Measurements from ENCODE around the gene FNDC3B. TPM values are rescaled to one million over a fixed set of nuclear protein-coding genes. Genes with fewer than 3 reads are reported as not detected.

Gene FNDC3B
- total and polyA plus RNA-seq, 2 donors (not counting 1 experiment from before 2014, with no cell fraction given), result 1.2 to 9.2 TPM

DNA sequence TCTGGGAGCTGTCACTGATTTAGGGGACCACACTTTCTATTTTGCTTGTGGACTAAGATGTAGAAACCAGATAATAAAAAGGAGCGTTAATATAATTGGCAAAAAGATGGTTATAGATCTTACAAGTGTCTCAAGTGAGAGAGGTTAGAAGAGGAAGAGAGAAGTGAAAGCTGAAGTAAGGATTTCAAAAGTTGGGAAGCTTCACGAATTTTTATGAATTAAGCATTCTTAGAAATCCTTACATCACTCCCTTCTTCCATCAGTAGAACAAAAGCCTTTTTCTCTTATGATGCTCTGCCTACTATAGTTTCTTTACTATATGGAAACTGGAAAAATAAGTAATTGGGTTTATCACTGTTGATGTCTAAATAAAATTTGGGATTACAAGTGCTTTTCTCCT, 146.5 kb downstream of the FNDC3B start:
- Mint-ChIP-seq H3K27me3 (no peaks in the 10 kb centered on the region), H3K4me3 (no peak overlapping the region), H3K4me1 (no peaks in the 10 kb centered on the region), H3K9me3 (ENCODE audit: insufficient read depth) (no peaks in the 10 kb centered on the region), H3K27ac (no peak overlapping the region)
- Histone ChIP-seq H2AFZ (ENCODE audit: insufficient read depth, low read depth, low read length, poor library complexity, severe bottlenecking) (no peak overlapping the region), H3K27ac (ENCODE audit: low read length in 2 of 2) (no peak overlapping the region), H3K4me3 (ENCODE audit: control extremely low read depth in 1 of 5, extremely low read depth in 1 of 5, insufficient read depth in 1 of 5, low read depth in 2 of 5, low read length in 4 of 5) (no peak overlapping the region), H3K79me2 (ENCODE audit: control insufficient read depth, insufficient read depth, low read length) (no peaks in the 10 kb centered on the region), H3K36me3 (replicated peaks in 1 of 2; ENCODE audit: control extremely low read depth in 1 of 2, control insufficient read depth in 1 of 2, extremely low read depth in 1 of 2, insufficient read depth in 2 of 2, low read length in 1 of 2) (no peaks in the 10 kb centered on the region), H3K4me1 (ENCODE audit: control insufficient read depth in 2 of 2, insufficient read depth in 2 of 2, low read length in 2 of 2) (no peaks in the 10 kb centered on the region), H4K20me1 (ENCODE audit: control insufficient read depth, insufficient read depth, low read length, poor library complexity, severe bottlenecking) (no peaks in the 10 kb centered on the region), H3K4me2 (replicated peaks; ENCODE audit: low read depth, low read length, poor library complexity, severe bottlenecking) (no peak overlapping the region), H3K9ac (ENCODE audit: low read length) (no peak overlapping the region), H3K9me3 (ENCODE audit: control extremely low read depth in 1 of 3, control insufficient read depth in 2 of 3, insufficient read depth in 1 of 3, low read length in 2 of 3) (no peaks in the 10 kb centered on the region), H3K27me3 (replicated peaks in 1 of 4; ENCODE audit: control extremely low read depth in 1 of 4, control insufficient read depth in 3 of 4, insufficient read depth in 4 of 4, low read length in 3 of 4) (no peaks in the 10 kb centered on the region)
- ATAC-seq (ENCODE audit: low read depth) (no peak), DNase-seq (no peak)
- TF ChIP-seq, protein P1, sequence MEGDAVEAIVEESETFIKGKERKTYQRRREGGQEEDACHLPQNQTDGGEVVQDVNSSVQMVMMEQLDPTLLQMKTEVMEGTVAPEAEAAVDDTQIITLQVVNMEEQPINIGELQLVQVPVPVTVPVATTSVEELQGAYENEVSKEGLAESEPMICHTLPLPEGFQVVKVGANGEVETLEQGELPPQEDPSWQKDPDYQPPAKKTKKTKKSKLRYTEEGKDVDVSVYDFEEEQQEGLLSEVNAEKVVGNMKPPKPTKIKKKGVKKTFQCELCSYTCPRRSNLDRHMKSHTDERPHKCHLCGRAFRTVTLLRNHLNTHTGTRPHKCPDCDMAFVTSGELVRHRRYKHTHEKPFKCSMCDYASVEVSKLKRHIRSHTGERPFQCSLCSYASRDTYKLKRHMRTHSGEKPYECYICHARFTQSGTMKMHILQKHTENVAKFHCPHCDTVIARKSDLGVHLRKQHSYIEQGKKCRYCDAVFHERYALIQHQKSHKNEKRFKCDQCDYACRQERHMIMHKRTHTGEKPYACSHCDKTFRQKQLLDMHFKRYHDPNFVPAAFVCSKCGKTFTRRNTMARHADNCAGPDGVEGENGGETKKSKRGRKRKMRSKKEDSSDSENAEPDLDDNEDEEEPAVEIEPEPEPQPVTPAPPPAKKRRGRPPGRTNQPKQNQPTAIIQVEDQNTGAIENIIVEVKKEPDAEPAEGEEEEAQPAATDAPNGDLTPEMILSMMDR (IDR thresholded peaks at IDR 0.05), result no peak
- TF ChIP-seq EZH2 (IDR thresholded peaks at IDR 0.05; ENCODE audit: borderline replicate concordance, insufficient read depth, low read depth, low read length, poor library complexity, severe bottlenecking), result no peak
- intact Hi-C loops (cut with micrococcal nuclease), result no loop called here
- WGBS (ENCODE audit: insufficient coverage), result 100% methylated on average over 1 of the region's 2 CpGs
- CTCF ChIA-PET, result no interaction called here
- POLR2A ChIA-PET, result no interaction called here

DNA sequence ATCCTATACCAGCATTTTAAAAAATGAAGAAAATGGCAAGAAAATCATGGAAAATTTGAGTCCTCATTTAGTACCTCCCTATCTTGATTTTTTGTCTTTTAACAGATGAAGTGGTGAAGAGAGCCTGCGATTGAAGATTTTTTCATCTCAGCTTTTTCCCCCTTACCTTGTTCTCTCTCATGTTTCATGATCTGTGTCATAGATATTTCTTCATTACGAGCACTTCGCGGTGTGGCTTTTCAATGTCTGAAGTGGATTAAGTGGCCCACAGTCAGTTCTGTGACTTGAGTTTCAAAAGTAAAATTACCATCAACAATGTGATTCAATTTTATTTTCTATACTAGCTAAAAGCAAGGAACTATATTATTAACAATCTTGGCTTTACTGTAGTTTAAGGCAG, 147.2 kb downstream of the FNDC3B start:
- Histone ChIP-seq H4K20me1 (ENCODE audit: control insufficient read depth, insufficient read depth, low read length, poor library complexity, severe bottlenecking) (no peaks in the 10 kb centered on the region), H3K79me2 (ENCODE audit: control insufficient read depth, insufficient read depth, low read length) (no peaks in the 10 kb centered on the region), H3K4me2 (replicated peaks; ENCODE audit: low read depth, low read length, poor library complexity, severe bottlenecking) (no peak overlapping the region), H3K27ac (ENCODE audit: low read length in 2 of 2) (no peak overlapping the region), H3K36me3 (replicated peaks in 1 of 2; ENCODE audit: control extremely low read depth in 1 of 2, control insufficient read depth in 1 of 2, extremely low read depth in 1 of 2, insufficient read depth in 2 of 2, low read length in 1 of 2) (no peaks in the 10 kb centered on the region), H3K4me1 (ENCODE audit: control insufficient read depth in 2 of 2, insufficient read depth in 2 of 2, low read length in 2 of 2) (no peaks in the 10 kb centered on the region), H3K4me3 (ENCODE audit: control extremely low read depth in 1 of 5, extremely low read depth in 1 of 5, insufficient read depth in 1 of 5, low read depth in 2 of 5, low read length in 4 of 5) (no peak overlapping the region), H3K9ac (ENCODE audit: low read length) (no peak overlapping the region), H3K9me3 (ENCODE audit: control extremely low read depth in 1 of 3, control insufficient read depth in 2 of 3, insufficient read depth in 1 of 3, low read length in 2 of 3) (no peaks in the 10 kb centered on the region), H3K27me3 (replicated peaks in 1 of 4; ENCODE audit: control extremely low read depth in 1 of 4, control insufficient read depth in 3 of 4, insufficient read depth in 4 of 4, low read length in 3 of 4) (no peaks in the 10 kb centered on the region), H2AFZ (ENCODE audit: insufficient read depth, low read depth, low read length, poor library complexity, severe bottlenecking) (no peak overlapping the region)
- ATAC-seq (ENCODE audit: low read depth) (no peak), DNase-seq (no peak)
- no CpG with 5 or more reads among the region's 4 CpGs for WGBS (ENCODE audit: insufficient coverage)
- Mint-ChIP-seq H3K4me3 (no peak overlapping the region), H3K27me3 (no peaks in the 10 kb centered on the region), H3K27ac (no peak overlapping the region), H3K4me1 (no peaks in the 10 kb centered on the region), H3K9me3 (ENCODE audit: insufficient read depth) (no peaks in the 10 kb centered on the region)
- TF ChIP-seq, protein P1 (IDR thresholded peaks at IDR 0.05), result no peak
- no peak for TF ChIP-seq EZH2 (IDR thresholded peaks at IDR 0.05; ENCODE audit: borderline replicate concordance, insufficient read depth, low read depth, low read length, poor library complexity, severe bottlenecking)
- intact Hi-C loops (cut with micrococcal nuclease), result no loop called here
- ChIA-PET CTCF (no interaction called here), POLR2A (no interaction called here)

All from B cell (primary cell).